ENCODE measurements around the gene MAP2.
A peak's percentile ranks its signal among the peaks of the same experiment; 100 is the strongest.

Gene MAP2

DNA sequence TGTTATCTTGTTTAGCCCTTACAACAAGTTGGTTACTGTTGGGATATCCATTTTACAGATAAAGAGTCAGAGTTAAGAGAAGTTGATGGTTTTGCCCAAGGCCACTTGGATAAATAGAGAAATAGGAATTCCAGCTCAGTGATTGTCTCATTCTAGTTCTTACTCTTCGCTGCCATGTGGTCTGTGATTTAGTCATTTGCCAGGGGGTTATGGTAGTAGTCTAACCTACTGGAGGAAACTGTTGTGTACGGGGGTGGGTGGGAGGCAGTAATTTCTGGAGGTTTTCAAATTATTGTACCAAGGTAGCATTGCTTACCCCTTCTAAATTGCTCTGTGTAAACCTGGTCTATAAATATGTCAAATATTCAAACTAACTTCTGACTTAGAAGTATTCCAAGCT is 110.4 kb downstream of the MAP2 start:
- no peak for DNase-seq

DNA sequence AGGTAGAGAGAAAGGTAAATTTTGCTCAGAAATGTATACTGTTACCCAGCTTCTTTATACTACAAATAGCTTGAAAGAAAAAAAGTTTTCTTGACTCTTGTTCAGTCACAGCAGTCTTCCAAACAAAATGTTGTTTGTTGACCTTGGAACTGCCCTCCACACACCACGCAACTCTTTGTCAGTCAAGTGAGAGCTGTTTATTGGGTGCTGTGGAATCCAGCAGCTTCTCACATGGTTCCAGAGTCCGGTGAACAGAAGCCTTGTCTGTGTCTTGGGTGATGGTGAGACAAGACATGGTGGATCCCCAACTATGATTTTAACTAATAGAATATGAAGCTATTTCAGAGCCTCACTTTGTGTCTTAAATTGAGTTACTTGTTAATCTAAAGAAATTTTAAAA is 112.5 kb downstream of the MAP2 start:
- no peak for DNase-seq

DNA sequence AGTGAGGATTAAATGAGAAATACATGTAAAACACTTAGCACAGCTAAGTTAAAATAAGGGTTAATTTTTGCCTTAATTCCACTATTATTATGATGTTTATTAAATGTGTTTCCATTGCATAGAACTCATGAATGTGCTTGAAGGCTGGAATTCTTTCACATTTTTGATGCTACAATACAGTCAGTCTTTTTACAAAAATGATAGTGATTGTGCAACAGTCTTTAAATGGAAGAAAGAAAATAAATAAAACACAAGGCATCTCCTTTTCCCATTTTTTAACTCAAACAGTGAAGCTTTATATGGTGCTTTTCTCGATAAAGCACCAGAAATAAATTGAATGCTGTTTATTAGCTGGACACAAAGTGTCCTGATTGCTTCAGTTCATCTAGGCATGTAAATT is 123.9 kb downstream of the MAP2 start:
- no peak for DNase-seq

DNA sequence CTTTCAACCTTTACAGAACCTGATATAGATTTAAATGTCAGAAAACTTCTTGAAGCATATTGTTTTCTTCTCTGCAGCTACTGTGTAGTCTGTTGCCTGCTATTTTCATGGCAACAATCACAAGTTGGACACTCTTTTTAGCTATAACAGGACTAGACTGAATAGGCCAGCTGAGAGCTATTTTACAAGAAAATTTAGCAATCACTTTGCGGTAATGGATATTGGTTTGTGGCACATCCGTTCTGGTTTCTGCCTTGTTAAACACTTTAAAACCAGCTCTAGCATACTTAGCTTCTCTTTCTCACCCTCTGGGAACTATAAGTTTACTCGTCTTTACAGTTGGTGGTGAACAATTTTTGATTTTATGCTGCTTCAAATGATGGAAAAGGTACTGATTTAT is 125.7 kb downstream of the MAP2 start:
- DNase-seq = no peak

DNA sequence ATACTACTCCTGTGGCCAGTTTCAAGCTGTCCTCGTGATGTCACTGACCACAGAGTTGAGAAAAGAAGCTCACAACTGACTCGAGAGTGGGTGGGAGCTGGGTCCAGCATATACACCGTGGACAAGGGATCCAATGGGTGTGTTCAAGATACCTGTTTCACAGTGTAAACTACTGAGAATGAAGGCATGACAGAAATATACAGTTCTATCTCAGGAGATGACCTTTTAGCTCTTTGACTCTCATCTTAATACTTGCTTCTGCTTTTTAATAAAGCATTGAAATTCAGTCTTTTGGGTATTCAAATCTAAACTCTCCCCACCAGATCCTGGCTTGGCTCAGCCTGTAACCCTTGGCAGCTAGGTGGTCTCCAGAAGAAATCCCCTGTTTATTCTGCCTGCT is 130.1 kb downstream of the MAP2 start:
- no peak for DNase-seq

DNA sequence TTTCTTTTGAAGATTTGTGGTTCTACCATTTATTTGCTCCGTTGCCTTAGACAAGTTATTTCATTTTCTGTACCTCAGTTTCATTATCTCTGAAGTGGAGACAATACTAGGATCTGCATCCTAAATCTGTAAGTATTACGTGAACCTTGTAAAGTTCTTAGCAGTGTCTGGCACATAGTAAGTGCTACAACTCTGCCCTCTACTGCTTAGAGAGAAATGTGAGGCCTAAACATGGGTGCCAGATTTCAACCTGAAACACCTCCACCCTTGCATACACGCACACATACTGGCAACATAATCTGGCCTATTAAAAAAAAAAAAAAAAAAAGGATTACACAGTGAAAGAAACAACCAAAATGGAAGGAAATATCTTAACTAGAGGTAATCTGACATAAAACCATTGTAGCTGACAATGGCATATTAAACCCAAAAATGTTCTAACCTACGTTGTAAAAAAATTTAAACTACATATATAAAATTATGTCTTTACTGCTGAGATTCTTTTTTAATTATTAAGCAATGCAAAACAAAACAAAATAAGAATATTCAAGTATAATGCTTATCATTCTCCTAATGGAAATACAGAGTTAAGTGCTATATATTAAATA is 132.6 kb downstream of the MAP2 start:
- peak; percentile 44 for DNase-seq

DNA sequence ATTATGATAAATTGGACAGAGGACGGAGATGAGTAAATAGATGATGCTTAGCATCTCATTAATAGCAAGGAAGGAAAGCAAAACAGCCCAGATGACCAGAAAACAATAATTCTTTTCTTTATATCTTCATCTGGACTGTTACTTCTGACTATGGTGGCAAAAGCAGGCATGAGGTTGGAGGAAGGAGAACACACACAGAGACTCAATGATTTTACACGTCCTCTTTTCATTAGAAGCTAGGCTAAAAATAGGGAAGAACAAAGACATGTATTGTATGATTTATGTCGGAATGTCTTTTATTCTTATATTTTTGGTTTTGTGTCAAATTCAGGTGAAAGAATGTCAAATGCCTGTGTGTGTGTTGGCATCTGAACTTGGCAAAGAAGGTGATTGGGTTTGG is 137.1 kb downstream of the MAP2 start:
- no peak for DNase-seq

DNA sequence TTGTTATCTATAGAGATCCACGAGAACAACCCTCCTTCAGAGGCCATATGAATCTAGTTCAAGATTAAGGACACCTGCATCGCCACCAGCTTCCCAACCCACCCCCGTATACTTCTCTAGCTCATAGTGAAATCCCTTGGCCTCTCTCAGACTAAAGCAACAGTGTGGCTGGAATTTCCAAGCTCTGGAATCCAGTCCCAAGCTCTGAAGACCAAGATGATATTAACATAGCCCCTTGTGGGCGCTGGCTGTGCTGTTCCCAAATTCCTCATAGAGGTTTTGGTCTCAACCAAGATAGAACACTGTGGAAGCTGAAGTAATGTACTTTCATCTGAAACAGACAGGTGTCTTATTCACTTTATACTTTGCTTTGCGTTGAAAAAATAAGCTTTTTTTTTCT is 139.6 kb downstream of the MAP2 start:
- no peak for DNase-seq

DNA sequence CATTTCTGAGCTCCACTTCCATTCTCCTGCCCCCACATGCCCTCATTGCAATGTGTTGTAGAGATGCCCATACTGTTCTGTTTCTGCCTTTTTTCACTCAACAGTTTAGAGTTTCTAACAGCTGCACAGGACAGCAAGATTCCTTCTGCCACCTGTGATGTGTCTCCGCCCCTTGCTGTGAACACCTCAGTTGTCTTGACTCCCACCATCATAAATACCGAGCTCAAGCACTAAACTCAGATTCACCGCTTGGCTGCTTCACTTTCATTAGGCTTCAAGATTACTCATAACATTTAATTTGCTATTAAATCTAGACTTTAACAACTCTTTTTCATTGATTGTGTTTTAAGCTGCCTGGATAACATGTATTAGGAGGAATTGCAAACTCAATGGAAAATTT is 141.0 kb downstream of the MAP2 start:
- DNase-seq = no peak

DNA sequence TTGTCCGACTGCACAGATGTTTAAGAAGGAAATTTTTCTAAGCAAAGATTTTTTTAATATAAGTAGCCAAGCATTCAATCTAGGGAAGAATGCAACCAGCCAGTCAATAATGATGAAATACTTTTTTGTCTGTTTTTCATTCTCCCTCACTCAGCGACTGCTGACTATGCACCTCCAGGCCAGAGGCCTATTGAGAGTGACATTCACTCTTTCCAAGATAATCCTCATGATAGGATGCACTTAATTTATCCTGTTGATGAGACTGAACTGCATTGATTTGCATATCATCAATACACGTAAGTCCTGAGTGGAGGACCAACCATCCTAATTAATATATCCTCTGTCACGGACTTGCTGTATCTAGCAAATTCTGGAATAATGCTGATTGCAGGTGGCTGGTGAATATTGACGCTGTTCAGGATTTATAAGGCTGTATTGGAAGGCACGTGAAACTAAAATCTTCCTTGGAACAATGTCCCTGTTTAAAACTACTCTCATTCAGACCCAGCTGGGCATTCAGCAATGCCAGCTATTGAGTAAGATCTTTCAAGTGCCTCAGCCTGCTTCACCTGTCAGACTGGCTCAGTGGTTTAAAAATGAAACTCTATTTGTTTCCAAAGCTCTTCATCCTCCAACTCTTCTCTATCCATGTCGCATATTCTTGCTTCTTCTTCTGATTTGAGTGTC is 142.2 kb downstream of the MAP2 start:
- DNase-seq = no peak

DNA sequence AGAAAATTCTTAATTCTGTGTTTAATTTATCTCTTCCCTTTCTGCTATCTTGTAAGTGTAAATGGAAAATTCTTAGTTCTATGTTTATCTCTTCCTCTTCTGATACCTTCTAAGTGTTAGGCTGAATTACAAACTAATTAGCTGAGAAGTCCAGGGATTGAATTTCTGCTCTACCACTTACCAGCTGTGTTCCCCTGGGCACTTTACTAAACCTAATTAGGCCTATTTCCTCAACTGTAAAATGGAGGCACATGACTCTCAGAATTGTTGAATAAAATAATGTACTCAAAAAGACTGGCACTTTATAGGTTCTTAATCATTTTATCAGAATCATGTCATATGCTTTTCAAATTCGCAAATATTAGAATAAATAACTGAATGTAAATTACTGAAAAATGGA is 146.3 kb downstream of the MAP2 start:
- DNase-seq = no peak

DNA sequence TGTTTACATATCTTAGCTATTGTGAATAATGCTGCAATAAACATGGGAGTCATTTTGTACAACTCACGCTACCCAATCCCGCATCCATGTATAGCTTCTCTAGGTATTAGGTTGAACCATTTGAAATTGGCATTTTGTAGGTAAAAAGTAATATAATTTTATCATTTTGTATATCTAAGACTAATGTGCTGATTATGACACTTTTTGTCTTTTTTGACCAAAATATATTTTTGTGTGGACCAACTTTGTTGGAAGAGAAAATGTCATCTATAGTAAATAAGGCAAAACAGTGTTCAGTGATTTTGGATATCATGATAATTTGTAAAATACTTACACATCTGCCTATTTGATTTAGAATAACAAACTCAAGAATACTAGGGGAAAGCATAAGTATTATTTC is 150.7 kb downstream of the MAP2 start:
- DNase-seq = no peak

DNA sequence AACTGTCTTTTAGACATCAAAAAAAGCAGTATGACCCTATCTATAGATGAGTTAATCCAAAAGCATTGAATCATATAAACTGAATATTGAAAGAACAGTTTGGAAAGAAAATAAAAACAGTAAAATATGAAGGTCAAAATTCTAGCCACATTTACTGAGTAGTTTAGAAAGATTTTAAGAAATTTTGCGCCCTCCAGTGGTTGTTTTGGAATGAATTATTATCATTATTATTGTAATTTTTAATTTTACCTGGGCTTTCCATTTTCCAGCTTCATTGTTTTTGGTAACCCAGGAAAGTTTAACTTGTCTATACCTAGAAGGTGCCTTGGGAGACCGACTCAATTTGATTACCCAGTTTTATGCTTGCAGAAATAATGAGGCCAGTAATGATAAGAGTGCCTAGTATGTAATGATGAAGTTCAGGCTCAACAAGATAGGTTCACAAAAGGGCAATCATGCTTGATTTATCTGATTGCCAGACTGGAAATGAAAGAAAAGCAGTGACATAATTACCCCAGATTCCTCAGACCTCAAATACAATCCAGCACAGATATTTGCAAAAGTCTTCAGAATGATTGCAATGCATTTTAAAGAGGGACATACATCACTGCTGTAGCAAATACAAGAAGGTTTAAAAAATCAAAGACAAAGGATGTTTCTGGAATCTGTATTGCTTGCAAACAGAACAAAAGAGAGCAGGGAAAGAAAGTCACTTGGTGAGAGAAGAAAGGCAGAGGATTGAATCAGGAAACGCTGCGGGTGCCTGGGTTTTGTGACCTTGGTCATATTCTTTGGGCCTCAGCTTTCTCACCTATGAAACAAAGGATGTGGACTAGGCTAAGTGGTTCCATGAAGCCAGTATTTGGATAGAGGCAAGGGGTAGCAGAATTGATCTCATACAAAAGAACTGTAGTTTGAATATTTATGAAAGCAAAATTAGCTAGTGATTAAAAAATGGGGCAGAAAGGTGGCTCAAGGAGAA is 153.8 kb downstream of the MAP2 start:
- DNase-seq = peak; percentile 62

DNA sequence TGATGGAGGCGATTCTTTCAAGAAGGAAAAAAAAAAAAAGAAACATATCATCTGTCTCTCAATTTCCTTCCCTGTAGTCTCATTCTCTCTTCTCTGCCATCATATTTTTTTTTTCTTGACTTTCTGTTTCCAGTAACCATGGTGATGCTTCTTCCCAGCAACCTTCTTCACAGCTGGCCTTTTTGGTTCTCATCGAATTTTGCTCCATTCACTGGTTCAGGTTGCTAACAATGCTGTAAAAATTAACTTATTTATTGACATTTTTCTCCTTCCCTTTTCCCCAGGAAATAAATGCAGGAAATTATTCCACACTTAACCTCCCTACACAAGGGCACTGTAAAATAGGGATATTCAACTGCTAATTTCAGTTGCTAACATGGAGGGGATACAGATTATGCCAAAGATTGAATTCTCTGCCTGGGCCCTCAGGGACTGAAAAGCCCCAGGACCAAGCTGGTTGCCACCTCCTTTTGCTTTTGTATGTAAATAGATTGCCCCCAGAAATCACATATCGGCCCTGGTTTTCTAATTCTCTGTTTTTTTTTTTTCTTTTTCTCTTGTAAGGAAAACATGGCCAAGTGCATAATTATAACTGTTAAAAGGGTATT is 154.7 kb downstream of the MAP2 start:
- DNase-seq = peak; percentile 35

DNA sequence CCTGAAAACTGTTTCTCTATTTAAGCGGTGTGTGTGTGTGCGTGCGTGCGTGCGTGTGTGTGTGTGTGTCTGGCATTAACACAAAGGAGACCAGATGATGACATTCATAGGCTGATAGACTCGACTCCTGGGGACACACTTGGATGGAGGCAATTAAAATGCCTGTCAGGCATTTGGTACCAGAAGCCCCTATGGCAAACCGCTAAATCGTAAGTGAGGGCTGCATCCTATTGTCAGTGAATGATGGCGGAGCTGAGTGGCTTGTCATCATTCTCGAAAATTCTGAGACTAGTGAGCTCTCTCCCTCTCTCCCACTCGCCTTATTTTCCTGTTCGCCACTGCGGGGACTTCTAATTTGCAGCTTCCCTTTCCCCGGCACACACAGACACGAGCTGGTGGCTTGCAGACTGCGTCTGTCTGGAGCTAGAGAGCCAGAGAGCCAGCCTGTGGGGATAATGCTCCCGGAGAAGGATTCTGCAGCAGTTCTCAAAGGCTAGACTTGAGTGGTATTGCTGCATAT is 155.4 kb downstream of the MAP2 start:
- DNase-seq = peak; percentile 86

DNA sequence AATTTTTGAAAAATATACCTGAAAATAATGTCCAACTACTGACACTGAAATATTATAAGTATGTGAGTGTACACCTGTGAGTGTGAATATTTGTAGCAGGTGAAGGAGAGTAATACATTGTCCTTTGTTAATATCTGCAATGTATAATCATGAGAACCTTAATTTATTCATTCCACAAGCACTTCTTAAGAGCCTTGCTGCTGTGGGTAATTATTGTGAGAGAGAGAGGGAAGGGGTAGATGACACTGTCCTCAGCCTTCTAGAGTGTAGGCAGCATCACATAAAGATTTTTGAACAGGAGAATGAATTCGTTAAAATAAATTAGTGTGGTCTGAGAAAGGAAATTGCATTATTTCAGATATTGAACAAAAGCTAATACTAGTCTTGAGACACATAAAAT is 157.2 kb downstream of the MAP2 start:
- DNase-seq = no peak

DNA sequence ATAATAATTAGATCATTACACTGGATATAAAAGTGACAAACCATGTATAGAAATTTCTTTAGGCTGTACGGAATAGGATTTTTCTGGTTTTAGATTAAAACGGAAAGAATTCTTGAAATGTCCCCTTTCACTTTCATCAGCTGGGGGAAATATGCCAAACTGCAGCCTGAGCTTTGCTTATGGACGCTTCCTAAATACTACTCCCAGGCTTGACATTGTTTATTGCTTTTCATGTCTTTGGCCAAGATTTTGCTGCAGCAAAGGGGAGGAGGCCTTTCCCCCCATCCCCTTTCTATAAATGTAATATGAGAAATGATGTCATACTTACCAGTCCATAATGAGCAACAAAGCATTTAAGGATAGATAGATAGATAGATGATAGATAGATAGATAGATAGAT is 158.4 kb downstream of the MAP2 start:
- DNase-seq = no peak

DNA sequence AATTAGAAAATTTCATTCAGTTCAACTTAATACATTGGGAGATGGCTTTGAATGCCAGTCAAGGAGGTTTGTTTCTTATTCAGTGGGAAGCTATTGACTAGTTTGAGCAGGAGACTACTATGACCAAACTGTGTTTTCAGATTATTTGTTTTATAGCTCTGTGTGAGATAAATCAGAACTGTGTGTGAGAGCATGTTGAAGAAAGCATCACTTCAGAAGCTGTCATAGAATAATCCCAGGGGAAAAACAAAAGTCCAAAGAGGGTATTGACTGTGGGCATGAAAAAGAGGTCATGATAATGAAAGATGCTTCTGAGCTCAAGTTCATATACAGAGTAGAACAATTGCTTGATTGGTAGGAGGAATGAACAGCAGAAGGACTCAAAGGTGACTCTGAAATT is 160.6 kb downstream of the MAP2 start:
- DNase-seq = no peak

DNA sequence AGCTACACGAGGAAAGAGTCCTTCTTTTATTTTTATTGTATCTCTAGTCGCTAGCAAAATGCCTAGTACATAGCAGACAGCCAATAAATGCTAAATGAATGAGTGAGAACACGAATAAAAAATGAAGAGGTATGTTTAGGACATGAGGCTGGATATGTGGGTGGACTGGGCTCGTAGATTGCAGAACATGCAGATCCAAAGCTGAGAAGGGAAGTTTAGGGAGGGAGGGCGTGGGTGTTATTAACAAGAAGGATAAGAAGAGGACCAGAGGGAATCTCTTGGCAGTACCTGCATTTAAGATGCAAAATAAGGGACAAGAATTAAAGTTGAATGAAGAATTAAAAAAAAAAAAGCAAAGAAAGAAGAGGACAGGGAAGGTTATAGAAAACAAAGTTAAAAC is 161.1 kb downstream of the MAP2 start:
- DNase-seq = no peak

DNA sequence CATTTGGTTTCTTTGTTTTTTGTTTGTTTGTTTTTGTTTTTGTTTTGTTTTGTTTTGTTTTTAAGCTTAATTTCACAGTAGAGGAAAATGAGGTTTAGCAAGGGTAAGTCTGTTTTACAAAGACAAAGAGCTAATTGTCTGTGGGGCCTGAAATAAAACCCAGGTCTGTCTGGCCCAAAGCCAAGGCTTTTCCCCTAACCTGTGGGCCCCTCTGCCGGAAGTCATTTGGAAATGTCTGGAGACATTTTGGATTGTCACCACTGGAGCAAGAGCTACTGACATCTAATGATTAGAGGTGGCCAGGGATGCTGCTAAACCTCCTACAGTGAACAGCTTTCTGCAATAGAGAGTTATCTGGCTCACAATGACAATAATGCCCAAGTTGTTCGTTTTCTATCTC is 167.2 kb downstream of the MAP2 start:
- DNase-seq = no peak

DNA sequence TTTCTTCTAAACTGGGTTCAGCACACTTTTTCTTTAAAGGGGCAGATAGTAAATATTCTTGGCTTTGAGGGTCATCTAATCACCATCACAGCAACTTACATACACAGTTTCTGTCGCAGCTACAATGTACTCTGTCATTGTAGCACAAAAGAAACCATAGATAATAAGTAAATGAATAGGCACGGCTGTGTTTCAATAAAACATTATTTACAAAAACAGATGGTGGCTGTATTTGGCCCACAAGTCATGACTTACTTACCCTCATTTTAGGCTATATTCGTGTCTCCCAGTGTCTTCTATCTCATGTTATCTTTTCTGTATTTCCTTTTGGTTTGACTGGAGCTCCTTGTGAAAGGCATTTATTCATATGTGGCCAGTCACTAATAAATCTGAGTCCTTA is 168.3 kb downstream of the MAP2 start:
- DNase-seq = no peak

DNA sequence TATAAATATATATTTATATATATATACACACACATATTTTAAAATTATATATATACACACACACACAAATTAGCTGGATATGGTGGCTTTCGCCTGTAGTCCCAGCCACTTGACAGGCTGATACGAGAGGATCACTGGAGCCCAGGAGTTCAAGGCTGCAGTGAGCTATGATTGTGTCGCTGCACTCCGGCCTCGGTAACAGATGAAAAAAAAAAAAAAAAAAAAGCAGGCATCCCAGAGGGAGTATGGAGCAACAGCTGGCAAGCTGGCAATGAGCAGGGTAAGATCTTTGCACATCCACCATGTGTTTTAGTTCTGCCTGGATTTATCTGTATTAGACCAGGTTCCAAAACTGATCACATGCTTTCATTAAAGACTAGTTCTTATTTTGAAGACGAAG is 170.1 kb downstream of the MAP2 start:
- peak; percentile 24 for DNase-seq

DNA sequence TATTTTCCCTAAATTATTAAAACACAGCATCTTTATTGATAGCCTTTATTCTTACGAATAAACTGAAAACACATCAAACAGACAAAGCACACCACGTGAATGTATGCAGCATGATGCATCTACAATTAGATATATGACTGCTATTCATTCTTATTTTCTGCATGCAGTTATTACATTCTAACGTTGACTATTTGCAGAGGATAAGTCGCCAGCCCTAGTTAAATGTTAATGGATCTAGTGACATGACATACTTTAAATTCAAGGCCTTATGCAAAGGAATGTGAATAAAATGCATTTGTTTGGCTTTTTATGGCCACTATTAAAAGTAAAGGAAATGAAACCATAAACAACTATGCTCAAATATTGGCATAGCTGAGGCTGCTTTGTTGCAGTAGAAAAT is 172.4 kb downstream of the MAP2 start:
- no peak for DNase-seq

Measured in NCI-H1694 treated with DMSO at 0.1 percent for 48 hours (cell line).